CD4-positive, alpha-beta T cell (primary cell): Measurements from ENCODE around the gene E2F2. TPM values are rescaled to one million over a fixed set of nuclear protein-coding genes. Genes with fewer than 3 reads are reported as not detected.
A peak's percentile ranks its signal among the peaks of the same experiment; 100 is the strongest.

Experiments used
- ATAC-seq: fragments of 200-7000 bp; cut with Tn5 transposase; one replicate; pipeline ENCODE4 v1.10.0; 2022; ENCODE audit warnings: mild to moderate bottlenecking; ENCODE audit not compliant: poor library complexity
- CTCF ChIA-PET: fragments of 350-600 bp; sonication (Branson Sonifier 250); formaldehyde crosslinking; loops from one replicate; lab custom pipeline; 2021; ENCODE audit warnings: antibody characterized with exemption, inconsistent platforms; lab: Charles Lee
- POLR2A ChIA-PET: fragments of 350-600 bp; sonication (Branson Sonifier 250); formaldehyde crosslinking; loops from one replicate; lab custom pipeline; 2021; ENCODE audit warnings: antibody characterized with exemption, inconsistent platforms; lab: Charles Lee
- DNase-seq, 14 experiments: peaks; one replicate each; pipeline ENCODE4 v3.0.0-alpha.2; 2013 to 2020; ENCODE audit warnings: mixed read lengths in 2 of 14
- H3K27ac ChIP-seq, 2 donors: one replicate each; pipeline versions ENCODE4 v1.5.1 to v1.7.0; 2013; ENCODE audit warnings: low read length in 2 of 2, low read depth in 1 of 2, mild to moderate bottlenecking in 1 of 2
- H3K27me3 ChIP-seq, 2 experiments: 1 replicate in 1 of 2; 2 replicates in 1 of 2; pipeline versions ENCODE4 v1.6.1 to v1.7.0; 2013; ENCODE audit warnings: low read length in 2 of 2, control low read depth in 1 of 2, mild to moderate bottlenecking in 1 of 2, moderate library complexity in 1 of 2; ENCODE audit not compliant: insufficient read depth in 2 of 2, control insufficient read depth in 1 of 2
- H3K36me3 ChIP-seq: one replicate; pipeline ENCODE4 v1.6.1; 2013; ENCODE audit warnings: low read length, control low read depth; ENCODE audit not compliant: insufficient read depth
- H3K4me1 ChIP-seq: one replicate; pipeline ENCODE4 v1.6.1; 2013; ENCODE audit warnings: low read length, control low read depth; ENCODE audit not compliant: insufficient read depth
- H3K4me3 ChIP-seq: one replicate; pipeline ENCODE4 v1.5.1; 2013; ENCODE audit warnings: mild to moderate bottlenecking, low read length, moderate library complexity
- H3K9me3 ChIP-seq, 2 experiments: 1 replicate in 1 of 2; 2 replicates in 1 of 2; pipeline versions ENCODE4 v1.6.1 to v1.7.0; 2013; ENCODE audit warnings: low read length in 2 of 2, mild to moderate bottlenecking in 2 of 2, control low read depth in 1 of 2, moderate library complexity in 1 of 2; ENCODE audit not compliant: control insufficient read depth in 1 of 2, insufficient read depth in 1 of 2
- H3K27ac Mint-ChIP-seq: one replicate; pipeline ENCODE4 v1.8.0; 2020; ENCODE audit warnings: mixed read lengths
- H3K27me3 Mint-ChIP-seq: one replicate; pipeline ENCODE4 v1.8.0; 2021; ENCODE audit warnings: mixed read lengths
- H3K36me3 Mint-ChIP-seq: one replicate; pipeline ENCODE4 v1.8.0; 2021; ENCODE audit warnings: low read depth, mixed read lengths
- H3K4me1 Mint-ChIP-seq: one replicate; pipeline ENCODE4 v1.8.0; 2021; ENCODE audit warnings: low read depth, mixed read lengths
- H3K4me3 Mint-ChIP-seq: one replicate; pipeline ENCODE4 v1.8.0; 2020; ENCODE audit warnings: mild to moderate bottlenecking, mixed read lengths
- H3K9me3 Mint-ChIP-seq: one replicate; pipeline ENCODE4 v1.8.0; 2020; ENCODE audit warnings: mixed read lengths
- CTCF ChIP-seq: fragments of 200-600 bp; IDR thresholded peaks from one replicate; pipeline ENCODE4 v1.8.0; 2022; ENCODE audit warnings: antibody characterized with exemption, mild to moderate bottlenecking
- intact Hi-C, 2 experiments: fragments of 100-400 bp; cut with DNase I in 1 of 2; cut with micrococcal nuclease in 1 of 2; formaldehyde crosslinking; loops; one replicate each; pipeline versions ENCODE4 v1.15.1 to v1.9.0; 2023 to 2025; cut with DNase I, micrococcal nuclease
- total RNA-seq, 174 experiments: library from RNA in 2 of 174; stranded (reverse) in 2 of 174; gene quantifications; one replicate each; pipeline ENCODE4 v1.2.3 and lab custom pipeline; 2021 to 2026

The E2F2 gene
- total RNA-seq, 2 experiments from 2014 or later, result 0.50 to 0.69 TPM

DNA sequence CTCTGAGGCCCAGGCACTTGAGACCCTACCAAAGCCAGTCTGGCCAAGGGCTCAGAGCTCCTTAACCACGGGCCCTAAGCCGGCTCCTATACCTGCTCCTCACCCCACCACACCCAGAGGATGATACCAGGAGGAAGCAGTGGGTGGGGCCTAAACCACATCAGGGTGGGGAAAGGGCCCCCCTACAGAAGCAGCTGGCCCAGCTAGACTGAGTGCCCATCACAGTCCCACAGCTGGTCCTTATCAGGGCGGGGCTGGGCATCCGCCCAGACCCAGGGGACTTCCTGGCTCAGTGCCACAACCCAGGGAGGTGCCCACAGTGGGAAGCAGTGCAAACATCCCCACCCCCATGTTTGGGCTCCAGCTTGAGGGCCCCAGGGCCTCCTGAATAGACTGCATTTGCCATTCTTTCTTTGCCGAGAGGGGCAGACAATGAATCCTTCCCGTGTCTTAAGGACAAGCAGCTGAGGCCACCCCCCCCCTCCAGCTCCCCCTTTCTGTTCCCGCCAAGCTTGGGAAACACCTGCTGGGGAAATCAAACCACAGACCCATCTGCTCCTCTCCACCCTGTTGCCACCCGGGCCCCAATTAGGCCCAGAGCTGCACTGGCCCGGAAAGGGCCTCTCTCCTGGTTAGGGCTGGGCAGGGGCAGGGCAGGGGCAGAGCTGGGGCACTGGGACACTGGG, 6.2 kb downstream of the E2F2 start:
- H3K27ac ChIP-seq, result peak overlapping the region; percentile 24 to 58
- no peaks in the 10 kb centered on the region for H3K27me3 Mint-ChIP-seq
- DNase-seq (peak in 11 of 14 experiments; percentile 14 to 80 (median 30)), ATAC-seq (peak; percentile 13)
- POLR2A ChIA-PET, result interaction anchor here (0.6 to 5.9 kb wide), 11 partner anchors 9 to 102 kb away, joined by 3 to 38 read pairs (median 4); partner anchors contain the start of gene ID3
- no peaks in the 10 kb centered on the region for H3K9me3 ChIP-seq
- H3K36me3 ChIP-seq, result no peaks in the 10 kb centered on the region
- CTCF ChIA-PET, result interaction anchor here (1.7 to 3.2 kb wide), 4 partner anchors 15 to 112 kb away, joined by 7 to 21 read pairs (median 12); no protein-coding TSS in a partner anchor
- H3K4me1 Mint-ChIP-seq, result peaks cover 73% of the 10 kb centered on the region
- H3K4me3 Mint-ChIP-seq, result peak overlapping the region; percentile 74
- H3K4me3 ChIP-seq, result peak overlapping the region; percentile 10
- TF ChIP-seq CTCF, result no peak
- intact Hi-C loops, result no loop called here
- H3K36me3 Mint-ChIP-seq, result no peaks in the 10 kb centered on the region
- no peaks in the 10 kb centered on the region for H3K27me3 ChIP-seq
- peaks cover 65% of the 10 kb centered on the region for H3K4me1 ChIP-seq
- no peaks in the 10 kb centered on the region for H3K9me3 Mint-ChIP-seq
- peak overlapping the region; percentile 88 for H3K27ac Mint-ChIP-seq

- Histone ChIP-seq H3K9me3 (no peaks in the 10 kb centered on the region), H3K27ac (peak overlapping the region in 1 of 2 donors; percentile 58), H3K36me3 (no peaks in the 10 kb centered on the region), H3K27me3 (no peaks in the 10 kb centered on the region), H3K4me1 (peaks cover 58% of the 10 kb centered on the region), H3K4me3 (no peak overlapping the region)
- no peak for ATAC-seq
- ChIA-PET CTCF (interaction anchor here (1.7 to 3.2 kb wide), 4 partner anchors 16 to 113 kb away, joined by 7 to 21 read pairs (median 12); no protein-coding TSS in a partner anchor), POLR2A (interaction anchor here (0.6 to 5.9 kb wide), 8 partner anchors 16 to 103 kb away, joined by 3 to 38 read pairs (median 4); partner anchors contain the start of gene ID3)
- H3K27me3 Mint-ChIP-seq, result no peaks in the 10 kb centered on the region
- H3K4me1 Mint-ChIP-seq, result peaks cover 66% of the 10 kb centered on the region
- H3K9me3 Mint-ChIP-seq, result no peaks in the 10 kb centered on the region
- no peak for TF ChIP-seq CTCF
- DNase-seq, result no peak
- no peaks in the 10 kb centered on the region for H3K36me3 Mint-ChIP-seq
- intact Hi-C loops, result no loop called here
- peak overlapping the region; percentile 30 for H3K4me3 Mint-ChIP-seq
- peak overlapping the region; percentile 88 for H3K27ac Mint-ChIP-seq
Observed at GRCh38 chr1:23524163-23524562, 6.9 kb downstream of the E2F2 start.

GRCh38 chr1:23522244-23522982, 8.6 kb downstream of the E2F2 start:
- Histone ChIP-seq H3K36me3 (no peaks in the 10 kb centered on the region), H3K9me3 (no peaks in the 10 kb centered on the region), H3K4me1 (peaks cover 41% of the 10 kb centered on the region), H3K4me3 (no peak overlapping the region), H3K27me3 (no peaks in the 10 kb centered on the region), H3K27ac (peak overlapping the region in 1 of 2 donors; percentile 49)
- no peaks in the 10 kb centered on the region for H3K9me3 Mint-ChIP-seq
- peaks cover 48% of the 10 kb centered on the region for H3K4me1 Mint-ChIP-seq
- H3K36me3 Mint-ChIP-seq, result peaks cover 3% of the 10 kb centered on the region
- no peaks in the 10 kb centered on the region for H3K27me3 Mint-ChIP-seq
- ChIA-PET CTCF (interaction anchor here (1.2 kb wide), 1 partner anchor 115 kb away, joined by 4 read pairs; no protein-coding TSS in a partner anchor), POLR2A (interaction anchor here (0.6 kb wide), 1 partner anchor 76 kb away, joined by 3 read pairs; no protein-coding TSS in a partner anchor)
- no peak for ATAC-seq
- DNase-seq, result peak in 2 of 14 experiments; percentile 59 to 66
- intact Hi-C loops, result no loop called here
- H3K4me3 Mint-ChIP-seq, result no peak overlapping the region
- peak overlapping the region; percentile 59 for H3K27ac Mint-ChIP-seq
- TF ChIP-seq CTCF, result no peak
